ENCODE measurements around the gene LRRIQ3. TPM values are rescaled to one million over a fixed set of nuclear protein-coding genes. Genes with fewer than 3 reads are reported as not detected.

LRRIQ3 gene
- total RNA-seq, 5 donors from 2014 or later (not counting 1 experiment from before 2014, with no cell fraction given): 0.77 to 3.4 (median 1.3) TPM

- Mint-ChIP-seq H3K27ac (peak overlapping the region in 1 of 2 donors; percentile 32), H3K36me3 (no peaks in the 10 kb centered on the region), H3K4me1 (peaks cover 5 to 8% (median 8%) of the 10 kb centered on the region in 3 donors), H3K9me3 (no peaks in the 10 kb centered on the region), H3K27me3 (peaks cover 0 to 1% of the 10 kb centered on the region in 2 donors), H3K4me3 (peak overlapping the region; percentile 41 to 77 (median 70))
- H3K27me3 ChIP-seq (replicated peaks in 1 of 2; ENCODE audit: control insufficient read depth in 2 of 2, extremely low read depth in 1 of 2, insufficient read depth in 2 of 2, low read length in 1 of 2): no peaks in the 10 kb centered on the region
- no peak overlapping the region for H3K27ac ChIP-seq (ENCODE audit: low read length)
- peak overlapping the region; percentile 18 to 40 for H3K4me3 ChIP-seq (ENCODE audit: control insufficient read depth in 1 of 2, extremely low read depth in 1 of 2, low read length in 1 of 2)
- ChIA-PET CTCF (no interaction called here), POLR2A (interaction anchor here in 1 of 2 donors (0.6 kb wide), 1 partner anchor 1314 kb away, joined by 3 read pairs; no protein-coding TSS in a partner anchor)
- DNase-seq: peak in 1 of 35 experiments; percentile 24
- H3K36me3 ChIP-seq (ENCODE audit: control insufficient read depth in 2 of 2, extremely low read depth in 1 of 2, insufficient read depth in 1 of 2, low read length in 1 of 2): no peaks in the 10 kb centered on the region
- no peaks in the 10 kb centered on the region for H3K9me3 ChIP-seq
- WGBS (ENCODE audit: insufficient coverage): 40% methylated on average over 1 of the region's 7 CpGs
- no peaks in the 10 kb centered on the region for H3K4me1 ChIP-seq (ENCODE audit: control insufficient read depth in 1 of 2, extremely low read depth in 1 of 2, insufficient read depth in 2 of 2, low read length in 2 of 2)
- ATAC-seq (replicated peaks in 1 of 4): peak in 1 of 4 experiments; percentile 40
These were observed 187.8 kb downstream of the LRRIQ3 start for GRCh38 chr1:74010206-74010605.

DNA sequence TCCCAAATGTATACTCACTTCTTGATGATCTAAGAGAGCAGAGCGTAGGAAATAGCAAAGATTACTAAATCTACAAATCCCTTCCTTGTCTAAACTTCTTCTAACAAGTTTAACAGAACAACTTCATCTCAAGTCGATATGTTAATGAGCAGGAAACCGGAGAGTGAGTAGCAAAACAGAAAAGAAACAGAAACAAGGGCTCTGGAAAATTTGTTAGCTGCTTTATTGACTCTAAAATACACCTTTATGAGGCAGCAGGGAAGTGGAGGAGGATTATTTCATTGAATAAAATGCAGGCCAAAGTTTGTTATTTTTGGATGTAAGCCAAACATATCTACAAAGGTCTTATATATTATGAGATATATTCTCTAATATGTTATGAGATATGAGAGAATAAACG is 192.4 kb downstream of the LRRIQ3 start:
- DNase-seq (no peak), ATAC-seq (replicated peaks in 1 of 4) (no peak)
- Mint-ChIP-seq H3K27ac (no peak overlapping the region), H3K4me1 (peaks cover 3 to 8% (median 6%) of the 10 kb centered on the region in 3 donors), H3K27me3 (no peaks in the 10 kb centered on the region), H3K36me3 (no peaks in the 10 kb centered on the region), H3K4me3 (no peak overlapping the region), H3K9me3 (no peaks in the 10 kb centered on the region)
- H3K36me3 ChIP-seq (ENCODE audit: control insufficient read depth in 2 of 2, extremely low read depth in 1 of 2, insufficient read depth in 1 of 2, low read length in 1 of 2): no peaks in the 10 kb centered on the region
- CTCF ChIA-PET: no interaction called here
- POLR2A ChIA-PET: no interaction called here
- no CpG with 5 or more reads among the region's 4 CpGs for WGBS (ENCODE audit: insufficient coverage)
- H3K27ac ChIP-seq (ENCODE audit: low read length): no peak overlapping the region
- no peak overlapping the region for H3K4me3 ChIP-seq (ENCODE audit: control insufficient read depth in 1 of 2, extremely low read depth in 1 of 2, low read length in 1 of 2)
- no peaks in the 10 kb centered on the region for H3K4me1 ChIP-seq (ENCODE audit: control insufficient read depth in 1 of 2, extremely low read depth in 1 of 2, insufficient read depth in 2 of 2, low read length in 2 of 2)
- H3K27me3 ChIP-seq (replicated peaks in 1 of 2; ENCODE audit: control insufficient read depth in 2 of 2, extremely low read depth in 1 of 2, insufficient read depth in 2 of 2, low read length in 1 of 2): no peaks in the 10 kb centered on the region
- no peaks in the 10 kb centered on the region for H3K9me3 ChIP-seq

GRCh38 chr1:74003806-74004205 is 194.2 kb downstream of the LRRIQ3 start:
- H3K4me1 ChIP-seq (ENCODE audit: control insufficient read depth in 1 of 2, extremely low read depth in 1 of 2, insufficient read depth in 2 of 2, low read length in 2 of 2): no peaks in the 10 kb centered on the region
- ChIA-PET POLR2A (no interaction called here), CTCF (no interaction called here)
- H3K27ac Mint-ChIP-seq: no peak overlapping the region
- H3K27me3 Mint-ChIP-seq: no peaks in the 10 kb centered on the region
- H3K27ac ChIP-seq (ENCODE audit: low read length): no peak overlapping the region
- H3K4me1 Mint-ChIP-seq: no peaks in the 10 kb centered on the region
- H3K4me3 Mint-ChIP-seq: no peak overlapping the region
- no peaks in the 10 kb centered on the region for H3K36me3 ChIP-seq (ENCODE audit: control insufficient read depth in 2 of 2, extremely low read depth in 1 of 2, insufficient read depth in 1 of 2, low read length in 1 of 2)
- no peaks in the 10 kb centered on the region for H3K36me3 Mint-ChIP-seq
- no peaks in the 10 kb centered on the region for H3K9me3 ChIP-seq
- ATAC-seq (replicated peaks in 1 of 4): no peak
- H3K4me3 ChIP-seq (ENCODE audit: control insufficient read depth in 1 of 2, extremely low read depth in 1 of 2, low read length in 1 of 2): no peak overlapping the region
- H3K27me3 ChIP-seq (replicated peaks in 1 of 2; ENCODE audit: control insufficient read depth in 2 of 2, extremely low read depth in 1 of 2, insufficient read depth in 2 of 2, low read length in 1 of 2): no peaks in the 10 kb centered on the region
- DNase-seq: no peak
- no peaks in the 10 kb centered on the region for H3K9me3 Mint-ChIP-seq

DNA sequence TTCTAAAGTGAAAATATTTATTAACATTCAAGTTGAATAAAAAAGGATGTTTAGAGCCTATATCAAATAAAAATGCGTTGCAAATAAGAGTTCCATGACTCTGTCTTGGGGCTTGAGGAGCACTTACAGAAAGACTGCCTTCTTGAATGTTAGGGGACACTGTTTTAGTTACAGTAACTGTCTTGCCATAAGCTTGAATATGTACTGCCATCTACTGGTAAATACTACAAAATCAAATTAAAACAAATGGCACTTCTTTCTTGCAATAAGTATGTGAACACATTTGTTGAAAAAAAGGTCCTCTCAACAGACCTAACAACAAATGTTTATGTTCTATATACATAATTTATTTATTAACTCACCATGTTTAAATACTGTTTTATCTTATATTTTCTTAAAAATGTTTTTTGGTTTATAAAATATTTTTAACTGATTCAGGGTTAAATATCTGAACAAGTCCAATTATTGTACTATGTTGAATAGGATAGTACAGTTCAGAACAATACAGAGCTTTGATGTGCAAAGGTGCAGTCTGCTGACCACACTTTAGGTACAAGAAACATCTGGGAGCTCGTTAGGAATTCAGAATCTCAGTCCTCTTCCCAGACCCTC is 199.5 kb downstream of the LRRIQ3 start:
- H3K4me1 ChIP-seq (ENCODE audit: control insufficient read depth in 1 of 2, extremely low read depth in 1 of 2, insufficient read depth in 2 of 2, low read length in 2 of 2): no peaks in the 10 kb centered on the region
- POLR2A ChIA-PET: no interaction called here
- no peak overlapping the region for H3K4me3 Mint-ChIP-seq
- no peaks in the 10 kb centered on the region for H3K36me3 Mint-ChIP-seq
- ATAC-seq (replicated peaks in 1 of 4) (no peak), DNase-seq (peak in 1 of 35 experiments; percentile 5)
- no peaks in the 10 kb centered on the region for H3K9me3 ChIP-seq
- no peaks in the 10 kb centered on the region for H3K4me1 Mint-ChIP-seq
- no peaks in the 10 kb centered on the region for H3K9me3 Mint-ChIP-seq
- no peak overlapping the region for H3K4me3 ChIP-seq (ENCODE audit: control insufficient read depth in 1 of 2, extremely low read depth in 1 of 2, low read length in 1 of 2)
- CTCF ChIA-PET: interaction anchor here in 1 of 2 donors (0.6 kb wide), 2 partner anchors 24 to 601 kb away, joined by 3 to 6 read pairs; no protein-coding TSS in a partner anchor
- no CpG with 5 or more reads among the region's 2 CpGs for WGBS (ENCODE audit: insufficient coverage)
- no peak overlapping the region for H3K27ac ChIP-seq (ENCODE audit: low read length)
- no peaks in the 10 kb centered on the region for H3K36me3 ChIP-seq (ENCODE audit: control insufficient read depth in 2 of 2, extremely low read depth in 1 of 2, insufficient read depth in 1 of 2, low read length in 1 of 2)
- no peaks in the 10 kb centered on the region for H3K27me3 Mint-ChIP-seq
- H3K27me3 ChIP-seq (replicated peaks in 1 of 2; ENCODE audit: control insufficient read depth in 2 of 2, extremely low read depth in 1 of 2, insufficient read depth in 2 of 2, low read length in 1 of 2): no peaks in the 10 kb centered on the region
- no peak overlapping the region for H3K27ac Mint-ChIP-seq

- DNase-seq: no peak
- no peak overlapping the region for H3K4me3 ChIP-seq (ENCODE audit: control insufficient read depth in 1 of 2, extremely low read depth in 1 of 2, low read length in 1 of 2)
- Mint-ChIP-seq H3K4me1 (no peaks in the 10 kb centered on the region), H3K27ac (no peak overlapping the region), H3K27me3 (no peaks in the 10 kb centered on the region), H3K36me3 (no peaks in the 10 kb centered on the region), H3K4me3 (no peak overlapping the region), H3K9me3 (peaks cover 0 to 10% (median 0%) of the 10 kb centered on the region in 3 donors)
- WGBS (ENCODE audit: insufficient coverage): no CpG with 5 or more reads among the region's 3 CpGs
- no peak overlapping the region for H3K27ac ChIP-seq (ENCODE audit: low read length)
- ChIA-PET POLR2A (no interaction called here), CTCF (no interaction called here)
- ATAC-seq (replicated peaks in 1 of 4): no peak
- H3K36me3 ChIP-seq (ENCODE audit: control insufficient read depth in 2 of 2, extremely low read depth in 1 of 2, insufficient read depth in 1 of 2, low read length in 1 of 2): no peaks in the 10 kb centered on the region
- no peaks in the 10 kb centered on the region for H3K4me1 ChIP-seq (ENCODE audit: control insufficient read depth in 1 of 2, extremely low read depth in 1 of 2, insufficient read depth in 2 of 2, low read length in 2 of 2)
- no peaks in the 10 kb centered on the region for H3K9me3 ChIP-seq
- no peaks in the 10 kb centered on the region for H3K27me3 ChIP-seq (replicated peaks in 1 of 2; ENCODE audit: control insufficient read depth in 2 of 2, extremely low read depth in 1 of 2, insufficient read depth in 2 of 2, low read length in 1 of 2)
These were observed 217.5 kb downstream of the LRRIQ3 start for GRCh38 chr1:73980324-73981040.

DNA sequence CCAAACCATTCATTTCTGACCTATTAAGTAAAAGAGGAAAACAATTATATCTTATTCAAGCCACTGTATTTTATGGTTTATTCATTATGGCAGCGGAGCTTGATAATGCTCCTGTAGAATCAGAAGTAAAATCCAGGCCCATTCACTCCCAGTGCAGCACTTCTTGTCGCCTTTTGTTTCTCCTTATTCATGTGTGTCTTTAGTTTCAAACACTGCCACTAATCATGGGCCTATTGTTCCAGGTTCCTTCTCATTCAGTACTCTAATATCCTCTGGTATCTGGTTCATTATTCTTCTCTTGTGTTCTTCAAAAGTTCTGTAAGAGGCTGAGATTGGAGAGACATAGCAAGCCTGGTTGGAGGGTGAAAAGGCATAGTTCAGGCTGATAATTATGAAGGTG is 218.3 kb downstream of the LRRIQ3 start:
- no peaks in the 10 kb centered on the region for H3K4me1 Mint-ChIP-seq
- whole genome bisulfite sequencing (ENCODE audit: insufficient coverage): no CpG with 5 or more reads among the region's 2 CpGs
- H3K4me3 Mint-ChIP-seq: no peak overlapping the region
- ChIA-PET POLR2A (no interaction called here), CTCF (no interaction called here)
- Histone ChIP-seq H3K27me3 (replicated peaks in 1 of 2; ENCODE audit: control insufficient read depth in 2 of 2, extremely low read depth in 1 of 2, insufficient read depth in 2 of 2, low read length in 1 of 2) (no peaks in the 10 kb centered on the region), H3K27ac (ENCODE audit: low read length) (no peak overlapping the region), H3K36me3 (ENCODE audit: control insufficient read depth in 2 of 2, extremely low read depth in 1 of 2, insufficient read depth in 1 of 2, low read length in 1 of 2) (no peaks in the 10 kb centered on the region), H3K4me1 (ENCODE audit: control insufficient read depth in 1 of 2, extremely low read depth in 1 of 2, insufficient read depth in 2 of 2, low read length in 2 of 2) (no peaks in the 10 kb centered on the region), H3K4me3 (ENCODE audit: control insufficient read depth in 1 of 2, extremely low read depth in 1 of 2, low read length in 1 of 2) (no peak overlapping the region), H3K9me3 (no peaks in the 10 kb centered on the region)
- no peaks in the 10 kb centered on the region for H3K27me3 Mint-ChIP-seq
- H3K27ac Mint-ChIP-seq: no peak overlapping the region
- peaks cover 0 to 10% (median 0%) of the 10 kb centered on the region in 3 donors for H3K9me3 Mint-ChIP-seq
- no peaks in the 10 kb centered on the region for H3K36me3 Mint-ChIP-seq
- DNase-seq (no peak), ATAC-seq (replicated peaks in 1 of 4) (no peak)

Measured in T-cell (primary cell).